HG03060 (cell line): Measurements from ENCODE around the gene SIRT2.
A peak's percentile ranks its signal among the peaks of the same experiment; 100 is the strongest.
"Not testable (repeated sequence)": the region's sequence is repeated elsewhere in the genome, so short reads cannot be mapped to it uniquely, and the experiment has no call there.

Source experiments
- ATAC-seq: cut with Tn5 transposase; IDR thresholded peaks from one replicate; pipeline ENCODE4 v1.9.1; 2021; ENCODE audit warnings: low read depth, moderate number of reproducible peaks; ENCODE audit not compliant: unreplicated experiment

SIRT2 gene

DNA sequence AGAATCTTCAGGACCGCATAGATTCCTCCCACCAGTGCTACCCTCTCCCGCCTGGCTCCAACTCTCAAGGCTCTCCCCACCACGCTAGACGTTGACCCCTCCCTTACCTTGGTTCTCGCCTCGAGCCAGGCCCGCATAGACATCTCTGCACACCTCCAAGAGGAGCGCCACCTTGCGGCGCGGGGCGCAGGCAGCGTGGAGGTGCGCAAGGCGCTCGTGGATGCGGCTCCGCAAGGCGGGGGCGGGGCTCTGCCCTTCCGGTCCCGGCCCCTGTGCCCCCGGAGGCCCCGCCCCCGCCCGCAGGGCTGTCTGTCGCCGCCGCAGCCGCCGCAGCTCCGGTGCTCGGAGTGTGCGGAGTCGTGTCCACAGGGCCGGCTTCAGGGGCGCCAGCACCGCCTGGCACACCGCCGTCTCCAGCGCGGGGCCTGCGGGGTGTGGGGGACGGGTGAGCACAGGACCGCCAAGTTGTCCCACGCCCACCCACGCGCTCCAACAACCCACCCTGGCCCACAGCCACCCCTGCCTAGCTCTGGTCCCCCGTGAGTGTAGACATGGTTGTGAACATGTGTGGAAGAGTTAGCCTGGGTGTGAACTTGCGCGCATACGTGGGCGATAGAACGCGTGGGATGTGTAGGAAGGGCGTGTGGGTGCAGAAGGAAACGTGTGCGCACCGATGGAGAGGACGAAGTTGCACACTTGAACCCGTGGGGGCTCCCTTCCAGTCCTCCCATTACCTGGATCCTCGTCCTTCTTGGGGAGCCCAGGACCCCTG is 29.4 kb downstream of the SIRT2 start:
- no peak for ATAC-seq

- no peak for ATAC-seq
These were observed 30.1 kb downstream of the SIRT2 start for GRCh38 chr19:38869160-38869835.

GRCh38 chr19:38868551-38868950 is 30.9 kb downstream of the SIRT2 start:
- ATAC-seq = no peak

GRCh38 chr19:38867171-38867780 is 32.1 kb downstream of the SIRT2 start:
- ATAC-seq = no peak

DNA sequence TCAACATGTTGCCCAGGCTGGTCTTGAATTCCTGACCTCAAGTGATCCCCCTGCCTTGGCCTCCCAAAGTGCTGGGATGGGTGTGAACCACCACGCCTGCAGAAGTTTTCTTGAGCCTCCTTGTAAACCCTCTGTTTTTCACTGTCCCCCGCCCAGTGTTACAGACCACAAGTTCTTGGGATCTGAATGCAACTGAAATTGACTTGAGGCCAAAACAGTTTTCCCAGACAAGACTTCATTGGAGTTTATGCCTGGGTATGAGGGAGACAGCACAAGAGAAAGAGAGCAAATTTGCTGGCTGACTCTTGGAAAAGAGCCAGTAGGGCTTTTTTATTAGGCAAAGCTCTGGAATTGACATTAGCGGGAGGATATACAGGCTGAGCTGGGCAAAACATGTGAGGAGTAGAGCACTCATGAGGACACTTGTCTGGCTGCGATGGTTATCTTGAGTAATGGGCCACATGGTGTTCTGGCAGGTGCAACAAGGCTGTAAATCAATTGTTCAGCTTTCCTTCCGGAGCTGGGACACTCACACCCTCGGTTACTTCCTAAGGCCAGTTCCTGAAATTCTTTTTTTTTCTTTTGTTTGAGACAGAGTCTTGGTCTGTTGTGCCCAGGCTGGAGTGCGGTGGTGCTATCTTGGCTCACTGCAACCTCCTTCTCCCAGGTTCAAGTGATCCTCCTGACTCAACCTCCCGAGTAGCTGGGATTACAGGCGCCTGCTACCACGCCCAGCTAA is 36.9 kb downstream of the SIRT2 start:
- no peak for ATAC-seq

GRCh38 chr19:38861368-38861767 is 38.0 kb downstream of the SIRT2 start:
- ATAC-seq = no peak

DNA sequence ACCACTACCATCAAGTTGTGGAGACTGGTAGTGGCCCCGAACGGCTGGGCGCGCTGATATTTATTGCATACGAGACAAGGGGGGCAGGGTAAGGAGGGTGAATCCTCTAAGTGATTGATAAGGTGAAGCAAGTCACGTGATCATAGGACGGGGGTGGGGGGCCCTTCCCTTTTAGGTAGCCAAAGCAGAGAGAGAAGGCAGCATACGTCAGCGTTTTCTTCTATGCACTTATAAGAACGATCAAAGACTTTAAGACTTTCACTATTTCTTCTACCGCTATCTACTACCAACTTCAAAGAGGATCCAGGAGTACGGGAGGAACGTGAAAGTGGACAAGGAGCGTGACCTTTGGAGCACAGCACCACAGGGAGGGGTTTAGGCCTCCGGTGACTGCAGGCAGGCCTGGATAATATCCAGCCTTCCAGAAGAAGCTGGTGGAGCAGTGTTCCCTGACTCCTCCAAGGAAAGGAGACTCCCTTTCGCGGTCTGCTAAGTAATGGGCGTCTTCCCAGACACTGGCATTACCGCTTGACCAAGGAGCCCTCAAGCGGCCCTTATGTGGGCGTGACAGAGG is 39.7 kb downstream of the SIRT2 start:
- not testable (repeated sequence) for ATAC-seq

- ATAC-seq = no peak
These were observed 42.6 kb downstream of the SIRT2 start for GRCh38 chr19:38856813-38857212.

DNA sequence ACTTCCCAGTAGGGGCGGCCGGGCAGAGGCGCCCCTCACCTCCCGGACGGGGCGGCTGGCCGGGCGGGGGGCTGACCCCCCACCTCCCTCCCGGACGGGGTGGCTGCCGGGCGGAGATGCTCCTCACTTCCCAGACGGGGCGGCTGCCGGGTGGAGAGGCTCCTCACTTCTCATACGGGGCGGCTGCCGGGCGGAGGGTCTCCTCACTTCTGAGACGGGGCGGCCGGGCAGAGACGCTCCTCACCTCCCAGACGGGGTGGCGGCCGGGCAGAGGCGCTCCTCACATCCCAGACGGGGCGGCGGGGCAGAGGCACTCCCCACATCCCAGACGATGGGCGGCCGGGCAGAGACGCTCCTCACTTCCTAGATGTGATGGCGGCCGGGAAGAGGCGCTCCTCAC is 43.7 kb downstream of the SIRT2 start:
- not testable (repeated sequence) for ATAC-seq

- not testable (repeated sequence) for ATAC-seq
These were observed 44.5 kb downstream of the SIRT2 start for GRCh38 chr19:38854961-38855360.

GRCh38 chr19:38853214-38853613 is 46.2 kb downstream of the SIRT2 start:
- ATAC-seq = no peak

GRCh38 chr19:38852231-38853044 is 47.0 kb downstream of the SIRT2 start:
- ATAC-seq = no peak

DNA sequence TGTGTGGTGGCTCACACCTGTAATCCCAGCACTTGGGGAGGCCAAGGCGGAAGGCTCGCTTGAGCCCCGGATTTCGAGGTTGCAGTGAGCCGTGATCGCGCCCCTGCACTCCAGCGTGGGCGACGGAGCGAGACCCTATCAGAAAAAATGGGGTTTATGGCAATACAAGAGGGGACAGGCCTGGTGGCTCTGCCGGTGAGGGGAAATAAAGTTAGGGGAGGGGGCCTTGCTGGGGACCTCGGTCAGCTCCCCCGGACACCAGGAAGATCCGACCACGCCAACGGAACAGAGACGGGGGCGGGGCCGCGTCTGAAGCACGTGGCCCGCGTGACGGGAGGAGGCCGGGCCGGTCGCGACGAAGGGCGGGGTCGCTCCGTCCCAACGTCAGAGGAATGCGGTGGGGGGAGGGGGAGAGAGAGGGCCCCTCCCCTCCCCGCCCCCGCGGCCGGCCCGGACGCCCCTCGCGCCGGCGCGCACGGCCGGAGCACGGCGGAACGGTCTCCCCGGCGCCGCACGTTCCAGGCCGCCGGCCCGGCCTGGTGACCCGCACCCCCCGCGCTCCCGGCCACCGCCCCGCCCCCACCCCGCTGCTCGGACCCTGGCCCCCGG is 47.7 kb downstream of the SIRT2 start:
- no peak for ATAC-seq

DNA sequence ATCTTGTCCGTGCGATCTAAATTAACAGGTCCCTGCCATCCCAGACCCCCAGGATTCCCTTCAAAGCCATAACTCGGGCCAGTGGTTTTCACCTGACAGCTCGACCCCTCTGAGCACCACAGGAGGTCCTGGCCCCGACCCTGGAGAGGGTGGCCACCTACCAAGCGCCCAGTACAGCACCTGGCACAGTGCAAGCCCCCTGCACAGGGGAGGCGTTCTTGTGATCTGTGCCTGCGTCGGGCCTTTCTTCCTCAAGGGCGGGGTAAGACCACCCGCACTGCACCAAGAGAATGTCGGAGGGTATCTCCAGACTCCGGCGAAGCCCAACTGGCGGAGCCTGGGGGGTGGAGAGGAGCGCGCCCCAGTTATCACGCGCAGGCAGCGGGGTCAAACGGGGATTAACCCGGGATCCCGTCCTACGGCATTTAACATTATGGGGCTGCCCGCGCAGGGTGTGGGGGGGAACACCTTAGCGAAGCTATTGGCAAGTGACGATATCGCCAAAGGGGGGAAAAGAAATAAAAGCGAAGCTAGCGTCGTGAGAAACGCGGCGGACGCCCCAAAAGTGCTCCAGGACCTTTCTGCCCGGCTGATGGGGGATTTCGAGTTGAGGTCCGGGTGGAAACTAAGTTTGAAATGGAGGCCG is 48.3 kb downstream of the SIRT2 start:
- ATAC-seq = no peak

DNA sequence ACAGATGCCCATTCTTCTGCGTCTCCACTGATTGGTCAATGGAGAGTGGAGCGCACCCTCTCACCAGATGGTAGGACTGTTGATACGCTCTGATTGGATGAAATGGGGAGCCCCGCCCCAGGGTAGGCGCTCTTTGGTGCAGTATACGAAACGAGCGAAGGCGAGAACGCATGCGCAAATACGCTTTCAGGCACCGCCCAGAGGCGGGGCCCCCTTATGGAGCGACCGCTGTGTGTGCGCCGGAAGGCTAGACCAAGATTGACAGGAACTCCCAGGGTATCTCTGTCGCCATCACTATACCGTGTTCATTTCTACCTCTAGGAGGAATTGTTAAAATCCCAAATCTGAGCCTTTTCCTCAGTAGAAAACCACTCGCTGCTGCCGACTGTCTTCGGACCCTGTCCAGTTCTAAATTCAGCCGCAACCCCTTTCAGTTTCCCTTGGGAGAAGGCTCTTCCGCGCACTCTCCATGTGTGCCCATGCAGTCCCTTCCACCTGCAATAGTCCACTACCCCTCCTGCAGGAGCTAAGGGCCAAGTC is 48.9 kb downstream of the SIRT2 start:
- ATAC-seq = peak; percentile 82

GRCh38 chr19:38849860-38850435 is 49.5 kb downstream of the SIRT2 start, which contains the start of gene HNRNPL:
HNRNPL (minus strand) TSS chr19:38849986; CDS start chr19:38849966, 20 bp downstream.
- peak; percentile 35 for ATAC-seq

- ATAC-seq = no peak
These were observed 50.1 kb downstream of the SIRT2 start for GRCh38 chr19:38849147-38849859.
